ENCODE data around the gene CERK.

The CERK gene

DNA sequence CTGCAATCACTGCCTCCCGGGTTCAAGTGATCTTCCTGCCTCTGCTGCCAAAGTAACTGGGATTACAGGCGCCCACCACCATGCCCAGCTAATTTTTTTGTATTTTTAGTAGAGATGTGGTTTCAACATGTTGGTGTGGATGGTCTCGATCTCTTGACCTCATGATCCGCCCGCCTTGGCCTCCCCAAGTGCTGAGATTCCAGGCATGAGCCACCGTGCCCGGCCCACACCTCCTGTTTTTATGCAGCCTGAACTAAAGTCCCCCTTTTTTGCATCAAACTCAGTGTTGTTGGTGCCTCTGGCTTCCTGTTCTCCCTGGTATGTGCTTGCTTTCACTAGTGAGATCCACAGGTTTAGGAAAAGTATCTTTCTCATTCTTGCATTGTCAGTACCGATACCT, 28.6 kb upstream of the CERK start:
- in situ Hi-C loops (cut with HindIII; ENCODE audit: low sequenced_read_pairs), result no loop called here
- no peak for DNase-seq (ENCODE audit: low read depth, low spot score)
- TF ChIP-seq, protein P1, sequence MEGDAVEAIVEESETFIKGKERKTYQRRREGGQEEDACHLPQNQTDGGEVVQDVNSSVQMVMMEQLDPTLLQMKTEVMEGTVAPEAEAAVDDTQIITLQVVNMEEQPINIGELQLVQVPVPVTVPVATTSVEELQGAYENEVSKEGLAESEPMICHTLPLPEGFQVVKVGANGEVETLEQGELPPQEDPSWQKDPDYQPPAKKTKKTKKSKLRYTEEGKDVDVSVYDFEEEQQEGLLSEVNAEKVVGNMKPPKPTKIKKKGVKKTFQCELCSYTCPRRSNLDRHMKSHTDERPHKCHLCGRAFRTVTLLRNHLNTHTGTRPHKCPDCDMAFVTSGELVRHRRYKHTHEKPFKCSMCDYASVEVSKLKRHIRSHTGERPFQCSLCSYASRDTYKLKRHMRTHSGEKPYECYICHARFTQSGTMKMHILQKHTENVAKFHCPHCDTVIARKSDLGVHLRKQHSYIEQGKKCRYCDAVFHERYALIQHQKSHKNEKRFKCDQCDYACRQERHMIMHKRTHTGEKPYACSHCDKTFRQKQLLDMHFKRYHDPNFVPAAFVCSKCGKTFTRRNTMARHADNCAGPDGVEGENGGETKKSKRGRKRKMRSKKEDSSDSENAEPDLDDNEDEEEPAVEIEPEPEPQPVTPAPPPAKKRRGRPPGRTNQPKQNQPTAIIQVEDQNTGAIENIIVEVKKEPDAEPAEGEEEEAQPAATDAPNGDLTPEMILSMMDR (IDR thresholded peaks at IDR 0.05; ENCODE audit: low read depth, low read length), result no peak
- no peak overlapping the region for H3K4me3 ChIP-seq (ENCODE audit: low read depth, low read length)

DNA sequence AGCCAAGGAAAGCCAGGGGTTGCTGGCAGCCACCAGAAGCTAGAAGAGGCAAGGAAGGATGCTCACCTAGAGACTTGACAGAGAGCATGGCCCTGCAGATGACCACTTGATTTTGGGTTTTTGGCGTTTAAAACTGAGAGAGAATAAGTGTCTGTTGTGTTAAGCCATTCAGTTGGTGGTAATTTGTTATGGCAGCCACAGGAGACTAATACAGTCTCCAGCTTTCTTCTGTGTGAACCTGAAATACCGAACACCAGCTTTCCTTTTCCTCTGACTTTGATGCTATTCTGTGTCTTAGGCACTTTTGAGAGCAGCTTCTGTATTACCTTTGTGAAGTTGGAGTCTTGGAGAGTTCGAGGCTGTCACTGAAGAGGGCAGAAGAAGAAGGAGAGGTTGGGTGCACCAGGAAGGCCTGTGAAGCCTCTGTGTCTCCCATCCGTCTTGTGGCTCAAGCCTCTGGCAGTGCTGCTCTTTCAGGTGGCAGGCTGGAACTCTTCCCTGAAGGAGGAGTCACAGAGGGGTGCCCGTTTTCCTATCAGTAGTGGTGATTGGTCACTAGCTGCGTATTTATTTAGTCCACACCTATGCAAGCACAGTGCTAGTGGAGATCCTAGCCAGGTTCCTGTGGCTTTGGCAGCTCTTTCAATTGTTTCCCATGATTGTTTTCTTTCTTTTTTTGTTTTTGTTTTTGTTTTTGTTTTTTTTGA, 26.9 kb upstream of the CERK start:
- no peak for DNase-seq (ENCODE audit: low read depth, low spot score)
- no peak overlapping the region for H3K4me3 ChIP-seq (ENCODE audit: low read depth, low read length)
- in situ Hi-C loops (cut with HindIII; ENCODE audit: low sequenced_read_pairs), result no loop called here
- TF ChIP-seq, protein P1 (IDR thresholded peaks at IDR 0.05; ENCODE audit: low read depth, low read length), result no peak

GRCh38 chr22:46764140-46764680, 26.2 kb upstream of the CERK start:
- no peak overlapping the region for H3K4me3 ChIP-seq (ENCODE audit: low read depth, low read length)
- no peak for DNase-seq (ENCODE audit: low read depth, low spot score)
- TF ChIP-seq, protein P1 (IDR thresholded peaks at IDR 0.05; ENCODE audit: low read depth, low read length), result no peak
- in situ Hi-C loops (cut with HindIII; ENCODE audit: low sequenced_read_pairs), result no loop called here

DNA sequence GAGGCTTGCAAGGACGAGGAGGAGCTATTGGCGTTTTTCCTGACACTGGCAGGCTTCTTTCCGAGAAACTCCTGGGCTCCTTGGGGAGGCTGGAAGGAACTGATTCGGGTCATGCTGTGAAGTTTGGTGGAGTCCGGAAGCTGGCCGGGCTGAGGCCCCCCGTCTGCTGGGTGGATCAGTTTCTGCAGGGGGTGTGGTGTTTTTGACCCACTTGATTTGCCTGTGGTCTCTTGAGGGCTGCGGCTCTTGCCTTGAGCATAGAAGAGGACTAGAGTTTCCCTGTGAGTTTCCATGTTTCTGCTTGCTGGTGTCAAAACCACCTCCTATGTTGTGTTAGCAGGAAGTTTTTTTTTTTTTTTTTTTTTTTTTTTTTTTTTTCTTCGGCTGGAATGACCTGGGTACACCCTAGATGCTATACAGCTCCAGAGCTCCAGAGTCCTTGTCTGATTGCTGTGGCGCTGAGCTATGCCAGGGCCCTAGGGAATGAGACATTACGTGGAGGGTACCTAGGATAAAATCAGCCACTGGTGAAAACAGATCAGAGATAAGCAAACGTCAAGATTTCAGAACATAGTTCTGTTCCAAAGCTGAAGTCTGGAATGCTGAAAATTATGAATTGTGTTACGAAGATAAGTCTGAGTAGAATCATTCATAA, 25.1 kb upstream of the CERK start:
- peak; percentile 57 for DNase-seq (ENCODE audit: low read depth, low spot score)

GRCh38 chr22:46762238-46763050, 24.4 kb upstream of the CERK start, which contains the start of gene TBC1D22A:
TSS of gene TBC1D22A (plus strand) at chr22:46762650. CDS start at chr22:46762787, 137 bp downstream.
- TF ChIP-seq, protein P1 (IDR thresholded peaks at IDR 0.05; ENCODE audit: low read depth, low read length), result no peak
- H3K4me3 ChIP-seq (ENCODE audit: low read depth, low read length), result peak within 1 kb of the TSS; percentile 100
- in situ Hi-C loops (cut with HindIII; ENCODE audit: low sequenced_read_pairs), result no loop called here
- DNase-seq (ENCODE audit: low read depth, low spot score), result peak; percentile 94

More for the DNA sequence above, 25.1 kb upstream of the CERK start:
- in situ Hi-C loops (cut with HindIII; ENCODE audit: low sequenced_read_pairs), result no loop called here
- TF ChIP-seq, protein P1 (IDR thresholded peaks at IDR 0.05; ENCODE audit: low read depth, low read length), result no peak
- peak overlapping the region; percentile 100 for H3K4me3 ChIP-seq (ENCODE audit: low read depth, low read length)

- TF ChIP-seq, protein P1 (IDR thresholded peaks at IDR 0.05; ENCODE audit: low read depth, low read length), result no peak
- H3K4me3 ChIP-seq (ENCODE audit: low read depth, low read length), result peak overlapping the region; percentile 100
- in situ Hi-C loops (cut with HindIII; ENCODE audit: low sequenced_read_pairs), result no loop called here
- DNase-seq (ENCODE audit: low read depth, low spot score), result no peak
These were observed 23.6 kb upstream of the CERK start for GRCh38 chr22:46761539-46762237.
